Prostate gland (tissue), 2 donors: ENCODE results near the gene CDK5RAP1.

ENCODE experiments used
- POLR2A ChIP-seq: fragments of 450-650 bp; IDR thresholded peaks from one replicate; pipeline ENCODE4 v1.6.1; 2016; ENCODE audit warnings: antibody characterized with exemption, mild to moderate bottlenecking
- TF ChIP-seq, protein P1 (sequence below), 4 experiments: fragments of 200-600 bp in 2 of 4; fragments of 450-650 bp in 2 of 4; sonication (generic) in 2 of 4; IDR thresholded peaks; 1 replicate in 3 of 4; 2 replicates in 1 of 4; pipeline ENCODE4 v1.5.1; 2016 to 2019; ENCODE audit warnings: antibody characterized with exemption in 4 of 4, mild to moderate bottlenecking in 2 of 4, moderate library complexity in 2 of 4

DNA sequence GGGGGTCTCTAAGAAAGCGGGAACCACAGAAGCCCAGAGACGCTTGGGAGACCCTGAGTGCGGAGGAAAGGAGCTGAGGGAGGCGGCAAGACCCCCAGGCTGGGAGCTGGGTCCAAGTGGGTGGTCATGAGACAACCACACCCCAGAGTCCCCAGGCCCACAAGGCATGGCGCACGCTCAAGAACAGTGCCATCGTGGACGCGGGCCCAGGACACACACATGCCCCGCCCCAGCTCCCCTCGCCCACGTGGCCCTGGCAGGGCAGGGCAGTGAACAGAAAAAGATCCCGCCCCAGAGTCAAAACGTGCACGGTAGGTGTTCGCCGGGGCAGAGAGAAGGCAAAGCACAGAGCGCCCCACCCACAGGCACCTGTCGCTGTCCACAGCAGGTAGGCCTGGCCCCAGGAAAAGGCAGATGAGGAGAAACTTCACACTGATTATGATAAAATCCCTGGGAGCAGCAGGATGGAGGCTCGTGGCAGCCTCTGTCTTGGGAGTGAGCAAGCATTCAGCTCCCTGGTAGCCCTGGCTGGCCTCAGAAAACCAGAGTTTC lies 68.3 kb downstream of the CDK5RAP1 start:
- TF ChIP-seq, protein P1, sequence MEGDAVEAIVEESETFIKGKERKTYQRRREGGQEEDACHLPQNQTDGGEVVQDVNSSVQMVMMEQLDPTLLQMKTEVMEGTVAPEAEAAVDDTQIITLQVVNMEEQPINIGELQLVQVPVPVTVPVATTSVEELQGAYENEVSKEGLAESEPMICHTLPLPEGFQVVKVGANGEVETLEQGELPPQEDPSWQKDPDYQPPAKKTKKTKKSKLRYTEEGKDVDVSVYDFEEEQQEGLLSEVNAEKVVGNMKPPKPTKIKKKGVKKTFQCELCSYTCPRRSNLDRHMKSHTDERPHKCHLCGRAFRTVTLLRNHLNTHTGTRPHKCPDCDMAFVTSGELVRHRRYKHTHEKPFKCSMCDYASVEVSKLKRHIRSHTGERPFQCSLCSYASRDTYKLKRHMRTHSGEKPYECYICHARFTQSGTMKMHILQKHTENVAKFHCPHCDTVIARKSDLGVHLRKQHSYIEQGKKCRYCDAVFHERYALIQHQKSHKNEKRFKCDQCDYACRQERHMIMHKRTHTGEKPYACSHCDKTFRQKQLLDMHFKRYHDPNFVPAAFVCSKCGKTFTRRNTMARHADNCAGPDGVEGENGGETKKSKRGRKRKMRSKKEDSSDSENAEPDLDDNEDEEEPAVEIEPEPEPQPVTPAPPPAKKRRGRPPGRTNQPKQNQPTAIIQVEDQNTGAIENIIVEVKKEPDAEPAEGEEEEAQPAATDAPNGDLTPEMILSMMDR (IDR thresholded peaks at IDR 0.05): no peak
- TF ChIP-seq POLR2A: no peak
